GM23338 (cell line): ENCODE results near the gene VCX2. TPM values are rescaled to one million over a fixed set of nuclear protein-coding genes. Genes with fewer than 3 reads are reported as not detected.

Source experiments
- ATAC-seq: fragments of 200-7000 bp; cut with Tn5 transposase; 3 replicates; pipeline ENCODE4 v1.9.1; 2020
- DNase-seq: peaks from one replicate; pipeline ENCODE4 v3.0.0-alpha.2; 2015; ENCODE audit warnings: low spot score
- H2AFZ ChIP-seq: fragments of 200-600 bp; sonication (generic); 2 replicates; pipeline ENCODE4 v1.8.0; 2016; ENCODE audit warnings: antibody characterized with exemption, mild to moderate bottlenecking, moderate library complexity
- H3F3A ChIP-seq: fragments of 200-600 bp; sonication (generic); replicated peaks from 2 replicates; pipeline ENCODE4 v1.8.0; 2017; ENCODE audit warnings: antibody characterized with exemption, mixed run types, low read depth
- H3K27ac ChIP-seq: fragments of 200-600 bp; sonication (generic); 2 replicates; pipeline ENCODE4 v1.6.1; 2016; ENCODE audit warnings: low read depth
- H3K27me3 ChIP-seq: fragments of 200-600 bp; sonication (generic); 2 replicates; pipeline ENCODE4 v1.8.0; 2016; ENCODE audit warnings: mild to moderate bottlenecking, mixed run types, moderate library complexity; ENCODE audit not compliant: insufficient read depth
- H3K36me3 ChIP-seq: fragments of 200-600 bp; sonication (generic); 2 replicates; pipeline ENCODE4 v1.8.0; 2016; ENCODE audit warnings: mild to moderate bottlenecking; ENCODE audit not compliant: insufficient read depth
- H3K4me1 ChIP-seq: fragments of 200-600 bp; sonication (generic); 2 replicates; pipeline ENCODE4 v1.8.0; 2016; ENCODE audit warnings: mild to moderate bottlenecking, moderate library complexity; ENCODE audit not compliant: insufficient read depth
- H3K4me2 ChIP-seq: fragments of 200-600 bp; sonication (generic); 2 replicates; pipeline ENCODE4 v1.7.1; 2017; ENCODE audit warnings: mixed run types
- H3K4me3 ChIP-seq: fragments of 200-600 bp; sonication (generic); 2 replicates; pipeline ENCODE4 v1.6.1; 2016; ENCODE audit warnings: mixed run types
- H3K79me2 ChIP-seq: fragments of 200-600 bp; sonication (generic); replicated peaks from 2 replicates; pipeline ENCODE4 v1.8.0; 2017; ENCODE audit warnings: mild to moderate bottlenecking; ENCODE audit not compliant: insufficient read depth
- H3K9me2 ChIP-seq: fragments of 200-600 bp; sonication (generic); 2 replicates; pipeline ENCODE4 v1.8.0; 2017; ENCODE audit not compliant: insufficient read depth
- H4K20me1 ChIP-seq: fragments of 200-600 bp; sonication (generic); replicated peaks from 2 replicates; pipeline ENCODE4 v1.8.0; 2017; ENCODE audit warnings: mild to moderate bottlenecking; ENCODE audit not compliant: insufficient read depth
- H3K27ac Mint-ChIP-seq: 2 replicates; pipeline ENCODE4 v1.8.0; 2020; ENCODE audit warnings: inconsistent platforms, mild to moderate bottlenecking, moderate library complexity, mixed read lengths
- H3K27me3 Mint-ChIP-seq: 3 replicates; pipeline ENCODE4 v1.8.0; 2022; ENCODE audit warnings: low read depth, mild to moderate bottlenecking, moderate library complexity, mixed read lengths, inconsistent platforms; ENCODE audit not compliant: insufficient read depth, poor library complexity
- H3K36me3 Mint-ChIP-seq: 3 replicates; pipeline ENCODE4 v1.8.0; 2021; ENCODE audit warnings: low read depth, mild to moderate bottlenecking, inconsistent platforms, moderate library complexity, mixed read lengths
- H3K4me1 Mint-ChIP-seq: 3 replicates; pipeline ENCODE4 v1.8.0; 2020; ENCODE audit warnings: mild to moderate bottlenecking, inconsistent platforms, mixed read lengths
- H3K4me3 Mint-ChIP-seq: 3 replicates; pipeline ENCODE4 v1.8.0; 2021; ENCODE audit warnings: moderate library complexity, mild to moderate bottlenecking, inconsistent platforms, mixed read lengths
- H3K9me3 Mint-ChIP-seq: 3 replicates; pipeline ENCODE4 v1.8.0; 2020; ENCODE audit warnings: moderate library complexity, mild to moderate bottlenecking, inconsistent platforms, mixed read lengths
- CREB1 ChIP-seq: fragments of 250-450 bp; sonication (Bioruptor Pico); IDR thresholded peaks from 2 replicates; pipeline ENCODE4 v1.5.0; 2020; ENCODE audit warnings: low read depth, mild to moderate bottlenecking, moderate library complexity
- ETS1 ChIP-seq: IDR thresholded peaks from 2 replicates; pipeline ENCODE4 v1.6.1; 2016; ENCODE audit warnings: antibody characterized with exemption
- EZH2 ChIP-seq: fragments of 200-600 bp; sonication (generic); IDR thresholded peaks from one replicate; pipeline ENCODE4 v1.8.0; 2017; ENCODE audit warnings: antibody characterized with exemption, mild to moderate bottlenecking, low read depth; ENCODE audit not compliant: unreplicated experiment
- EZH2phosphoT487 ChIP-seq: fragments of 200-600 bp; sonication (generic); IDR thresholded peaks from one replicate; pipeline ENCODE4 v1.8.1; 2018; ENCODE audit warnings: antibody characterized with exemption; ENCODE audit not compliant: unreplicated experiment
- JUNB ChIP-seq: IDR thresholded peaks from one replicate; pipeline ENCODE4 v1.6.1; 2016; ENCODE audit warnings: antibody characterized with exemption; ENCODE audit not compliant: unreplicated experiment
- NANOG ChIP-seq: IDR thresholded peaks from 2 replicates; pipeline ENCODE4 v1.6.1; 2016; ENCODE audit warnings: antibody characterized with exemption, borderline replicate concordance
- POLR2AphosphoS5 ChIP-seq: IDR thresholded peaks from 2 replicates; pipeline ENCODE4 v1.6.1; 2016; ENCODE audit warnings: antibody characterized with exemption, low read depth
- STAT1 ChIP-seq: IDR thresholded peaks from one replicate; pipeline ENCODE4 v1.6.1; 2016; ENCODE audit warnings: antibody characterized with exemption; ENCODE audit not compliant: unreplicated experiment
- ZNF114 ChIP-seq: fragments of 250-450 bp; sonication (Bioruptor Pico); IDR thresholded peaks from 2 replicates; pipeline ENCODE4 v1.5.0; 2020; ENCODE audit warnings: mild to moderate bottlenecking, moderate library complexity
- ZNF331 ChIP-seq: fragments of 250-450 bp; sonication (Bioruptor Pico); IDR thresholded peaks from 2 replicates; pipeline ENCODE4 v1.5.0; 2020; ENCODE audit warnings: low read depth, mild to moderate bottlenecking, moderate library complexity
- ZNF462 ChIP-seq: fragments of 250-450 bp; sonication (Bioruptor Pico); IDR thresholded peaks from 2 replicates; pipeline ENCODE4 v1.5.0; 2020; ENCODE audit warnings: mild to moderate bottlenecking, moderate library complexity
- polyA plus RNA-seq: library from polyadenylated mRNA; unstranded; fragments of >200 nt; fragmentation: Nextera tagmentation; extraction: Ambion mirVana; gene quantifications from 2 replicates; pipeline ENCODE4 v1.2.1, GENCODE V29; 2016
- total RNA-seq: library from RNA; depleted of rRNA; stranded (reverse); fragments of >200 nt; shearing (Covaris generic); gene quantifications from 2 replicates; pipeline ENCODE4 v1.2.3, GENCODE V29; 2014
- TF ChIP-seq, protein P1 (sequence below): IDR thresholded peaks from one replicate; pipeline ENCODE4 v1.6.1; 2018; ENCODE audit warnings: antibody characterized with exemption; ENCODE audit not compliant: unreplicated experiment
- TF ChIP-seq, protein P2 (sequence below), 2 experiments: fragments of 200-600 bp in 1 of 2; sonication (generic) in 1 of 2; conservative IDR thresholded peaks; 2 replicates each; pipeline versions ENCODE4 v1.5.1 to v1.6.1; 2016 to 2017; ENCODE audit warnings: antibody characterized with exemption in 2 of 2, low read depth in 2 of 2, mild to moderate bottlenecking in 2 of 2, moderate library complexity in 1 of 2

The VCX2 gene
- total and polyA plus RNA-seq, 2 experiments from 2014 or later = not detected

GRCh38 chrX:8190341-8190830 lies 19.3 kb upstream of the VCX2 start:
- 0 out of 2 replicates have a peak, but pooled peaks cover 4% of the 10 kb centered on the region for H3K4me1 ChIP-seq
- ATAC-seq (no peak), DNase-seq (no peak)
- TF ChIP-seq, protein P1, sequence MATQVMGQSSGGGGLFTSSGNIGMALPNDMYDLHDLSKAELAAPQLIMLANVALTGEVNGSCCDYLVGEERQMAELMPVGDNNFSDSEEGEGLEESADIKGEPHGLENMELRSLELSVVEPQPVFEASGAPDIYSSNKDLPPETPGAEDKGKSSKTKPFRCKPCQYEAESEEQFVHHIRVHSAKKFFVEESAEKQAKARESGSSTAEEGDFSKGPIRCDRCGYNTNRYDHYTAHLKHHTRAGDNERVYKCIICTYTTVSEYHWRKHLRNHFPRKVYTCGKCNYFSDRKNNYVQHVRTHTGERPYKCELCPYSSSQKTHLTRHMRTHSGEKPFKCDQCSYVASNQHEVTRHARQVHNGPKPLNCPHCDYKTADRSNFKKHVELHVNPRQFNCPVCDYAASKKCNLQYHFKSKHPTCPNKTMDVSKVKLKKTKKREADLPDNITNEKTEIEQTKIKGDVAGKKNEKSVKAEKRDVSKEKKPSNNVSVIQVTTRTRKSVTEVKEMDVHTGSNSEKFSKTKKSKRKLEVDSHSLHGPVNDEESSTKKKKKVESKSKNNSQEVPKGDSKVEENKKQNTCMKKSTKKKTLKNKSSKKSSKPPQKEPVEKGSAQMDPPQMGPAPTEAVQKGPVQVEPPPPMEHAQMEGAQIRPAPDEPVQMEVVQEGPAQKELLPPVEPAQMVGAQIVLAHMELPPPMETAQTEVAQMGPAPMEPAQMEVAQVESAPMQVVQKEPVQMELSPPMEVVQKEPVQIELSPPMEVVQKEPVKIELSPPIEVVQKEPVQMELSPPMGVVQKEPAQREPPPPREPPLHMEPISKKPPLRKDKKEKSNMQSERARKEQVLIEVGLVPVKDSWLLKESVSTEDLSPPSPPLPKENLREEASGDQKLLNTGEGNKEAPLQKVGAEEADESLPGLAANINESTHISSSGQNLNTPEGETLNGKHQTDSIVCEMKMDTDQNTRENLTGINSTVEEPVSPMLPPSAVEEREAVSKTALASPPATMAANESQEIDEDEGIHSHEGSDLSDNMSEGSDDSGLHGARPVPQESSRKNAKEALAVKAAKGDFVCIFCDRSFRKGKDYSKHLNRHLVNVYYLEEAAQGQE = no peak
- TF ChIP-seq CREB1 (CRISPR knock-in tag) (no peak), JUNB (no peak), ZNF462 (CRISPR knock-in tag) (no peak), STAT1 (no peak), NANOG (no peak), EZH2 (no peak), ETS1 (no peak), ZNF331 (CRISPR knock-in tag) (no peak), ZNF114 (CRISPR knock-in tag) (no peak), POLR2AphosphoS5 (no peak), EZH2phosphoT487 (no peak)
- TF ChIP-seq, protein P2, sequence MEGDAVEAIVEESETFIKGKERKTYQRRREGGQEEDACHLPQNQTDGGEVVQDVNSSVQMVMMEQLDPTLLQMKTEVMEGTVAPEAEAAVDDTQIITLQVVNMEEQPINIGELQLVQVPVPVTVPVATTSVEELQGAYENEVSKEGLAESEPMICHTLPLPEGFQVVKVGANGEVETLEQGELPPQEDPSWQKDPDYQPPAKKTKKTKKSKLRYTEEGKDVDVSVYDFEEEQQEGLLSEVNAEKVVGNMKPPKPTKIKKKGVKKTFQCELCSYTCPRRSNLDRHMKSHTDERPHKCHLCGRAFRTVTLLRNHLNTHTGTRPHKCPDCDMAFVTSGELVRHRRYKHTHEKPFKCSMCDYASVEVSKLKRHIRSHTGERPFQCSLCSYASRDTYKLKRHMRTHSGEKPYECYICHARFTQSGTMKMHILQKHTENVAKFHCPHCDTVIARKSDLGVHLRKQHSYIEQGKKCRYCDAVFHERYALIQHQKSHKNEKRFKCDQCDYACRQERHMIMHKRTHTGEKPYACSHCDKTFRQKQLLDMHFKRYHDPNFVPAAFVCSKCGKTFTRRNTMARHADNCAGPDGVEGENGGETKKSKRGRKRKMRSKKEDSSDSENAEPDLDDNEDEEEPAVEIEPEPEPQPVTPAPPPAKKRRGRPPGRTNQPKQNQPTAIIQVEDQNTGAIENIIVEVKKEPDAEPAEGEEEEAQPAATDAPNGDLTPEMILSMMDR (conservative IDR thresholded peaks at IDR 0.05; ENCODE audit: low read depth in 2 of 2) = no peak
- Mint-ChIP-seq H3K9me3 (no peaks in the 10 kb centered on the region), H3K4me3 (no peak overlapping the region), H3K4me1 (peaks cover 8% of the 10 kb centered on the region; the same call in 2 of the 3 replicates), H3K27me3 (no peaks in the 10 kb centered on the region), H3K36me3 (no peaks in the 10 kb centered on the region), H3K27ac (no peak overlapping the region)
- H3K9me2 ChIP-seq = no peaks in the 10 kb centered on the region
- H3K4me2 ChIP-seq = no peak overlapping the region
- no peak overlapping the region for H3K4me3 ChIP-seq
- H3K27ac ChIP-seq = no peak overlapping the region
- no peaks in the 10 kb centered on the region for H4K20me1 ChIP-seq
- H3K27me3 ChIP-seq = no peaks in the 10 kb centered on the region
- no peaks in the 10 kb centered on the region for H3K79me2 ChIP-seq
- H2AFZ ChIP-seq = no peak overlapping the region
- H3K36me3 ChIP-seq = no peaks in the 10 kb centered on the region
- H3F3A ChIP-seq = no peaks in the 10 kb centered on the region
